Smooth muscle cell (in vitro differentiated cells): ENCODE results near the gene SCRT2. TPM values are rescaled to one million over a fixed set of nuclear protein-coding genes. Genes with fewer than 3 reads are reported as not detected.

ENCODE experiments used
- DNase-seq: peaks from one replicate; lab custom pipeline; 2025; ENCODE audit not compliant: unreplicated experiment; lab: John Stamatoyannopoulos, UW
- H2AFZ ChIP-seq: fragments of 200-600 bp; sonication (generic); 2 replicates; pipeline ENCODE4 v1.6.0; 2016; ENCODE audit warnings: antibody characterized with exemption, low read depth, mild to moderate bottlenecking
- H3F3A ChIP-seq: fragments of 200-600 bp; sonication (generic); 2 replicates; pipeline ENCODE4 v1.6.0; 2017; ENCODE audit warnings: antibody characterized with exemption, low read depth
- H3K27ac ChIP-seq: fragments of 200-600 bp; sonication (generic); 2 replicates; pipeline ENCODE4 v1.5.1; 2016; ENCODE audit warnings: low read depth, mild to moderate bottlenecking
- H3K27me3 ChIP-seq: fragments of 200-600 bp; sonication (generic); 2 replicates; pipeline ENCODE4 v1.6.1; 2016; ENCODE audit warnings: low read depth, mild to moderate bottlenecking
- H3K36me3 ChIP-seq: fragments of 200-600 bp; sonication (generic); 2 replicates; pipeline ENCODE4 v1.5.1; 2016; ENCODE audit warnings: low read depth
- H3K4me1 ChIP-seq: fragments of 200-600 bp; sonication (generic); 2 replicates; pipeline ENCODE4 v1.5.1; 2016; ENCODE audit warnings: low read depth
- H3K4me2 ChIP-seq: fragments of 200-600 bp; sonication (generic); 2 replicates; pipeline ENCODE4 v1.6.0; 2016; ENCODE audit warnings: mild to moderate bottlenecking
- H3K4me3 ChIP-seq: fragments of 200-600 bp; sonication (generic); 2 replicates; pipeline ENCODE4 v1.5.1; 2016; ENCODE audit warnings: mild to moderate bottlenecking
- H3K79me2 ChIP-seq: fragments of 200-600 bp; sonication (generic); 2 replicates; pipeline ENCODE4 v1.6.0; 2016; ENCODE audit warnings: low read depth, mild to moderate bottlenecking
- H3K9ac ChIP-seq: fragments of 200-600 bp; sonication (generic); 2 replicates; pipeline ENCODE4 v1.6.0; 2016; ENCODE audit warnings: low read depth
- H3K9me3 ChIP-seq: fragments of 200-600 bp; sonication (generic); replicated peaks from 2 replicates; pipeline ENCODE4 v1.5.1; 2016; ENCODE audit warnings: low read depth
- H4K20me1 ChIP-seq: fragments of 200-600 bp; sonication (generic); 2 replicates; pipeline ENCODE4 v1.6.0; 2016; ENCODE audit warnings: low read depth
- CTCF ChIP-seq: fragments of 200-600 bp; sonication (generic); IDR thresholded peaks from 2 replicates; pipeline ENCODE4 v1.5.1; 2017; ENCODE audit warnings: borderline replicate concordance, mild to moderate bottlenecking, antibody characterized with exemption; ENCODE audit not compliant: insufficient read depth, poor library complexity, severe bottlenecking
- WGBS: methylation state at CpG from one replicate; pipeline ENCODE4 v1.1.7; 2016; ENCODE audit warnings: low lambda C conversion rate; 5-methylcytosine and 5-hydroxymethylcytosine counted together
- polyA plus RNA-seq: library from polyadenylated mRNA; unstranded; fragments of >200 nt; fragmentation: Nextera tagmentation; extraction: Ambion mirVana; gene quantifications from 2 replicates; pipeline ENCODE4 v1.2.1, GENCODE V29; 2016
- total RNA-seq: library from RNA; depleted of rRNA; stranded (reverse); fragments of >200 nt; gene quantifications from 2 replicates; pipeline ENCODE4 v1.2.3, GENCODE V29; 2014

The SCRT2 gene
- total and polyA plus RNA-seq, 2 experiments from 2014 or later, result not detected

GRCh38 chr20:655726-656624 is 19.6 kb downstream of the SCRT2 start:
- no peak overlapping the region for H3K27ac ChIP-seq
- H3F3A ChIP-seq, result no peaks in the 10 kb centered on the region
- no peak overlapping the region for H3K9ac ChIP-seq
- 77% methylated on average over 11 of the region's 11 CpGs for WGBS
- peaks cover 11% of the 10 kb centered on the region for H3K4me1 ChIP-seq
- H2AFZ ChIP-seq, result no peak overlapping the region
- no peaks in the 10 kb centered on the region for H3K36me3 ChIP-seq
- peaks cover 16% of the 10 kb centered on the region for H4K20me1 ChIP-seq
- TF ChIP-seq CTCF, result no peak
- no peaks in the 10 kb centered on the region for H3K79me2 ChIP-seq
- no peaks in the 10 kb centered on the region for H3K9me3 ChIP-seq
- no peak overlapping the region for H3K4me2 ChIP-seq
- no peak for DNase-seq
- H3K27me3 ChIP-seq, result no peaks in the 10 kb centered on the region
- H3K4me3 ChIP-seq, result no peak overlapping the region

- H4K20me1 ChIP-seq, result peaks cover 23% of the 10 kb centered on the region
- H3K9ac ChIP-seq, result no peak overlapping the region
- DNase-seq, result no peak
- H3K9me3 ChIP-seq, result no peaks in the 10 kb centered on the region
- H3K4me1 ChIP-seq, result peaks cover 11% of the 10 kb centered on the region
- no peaks in the 10 kb centered on the region for H3K27me3 ChIP-seq
- WGBS, result 97% methylated on average over 3 of the region's 3 CpGs
- no peaks in the 10 kb centered on the region for H3K79me2 ChIP-seq
- H3K4me2 ChIP-seq, result no peak overlapping the region
- H3K4me3 ChIP-seq, result no peak overlapping the region
- no peak for TF ChIP-seq CTCF
- no peaks in the 10 kb centered on the region for H3F3A ChIP-seq
- H2AFZ ChIP-seq, result no peak overlapping the region
- H3K27ac ChIP-seq, result no peak overlapping the region
- no peaks in the 10 kb centered on the region for H3K36me3 ChIP-seq
Measured at GRCh38 chr20:654417-654750, 21.2 kb downstream of the SCRT2 start.

- no peak for TF ChIP-seq CTCF
- Histone ChIP-seq H3K4me2 (peak overlapping the region; percentile 95), H2AFZ (peak overlapping the region; percentile 46), H3K27ac (no peak overlapping the region), H3K36me3 (no peaks in the 10 kb centered on the region), H3F3A (no peaks in the 10 kb centered on the region), H3K27me3 (no peaks in the 10 kb centered on the region), H3K4me1 (peaks cover 11% of the 10 kb centered on the region), H3K79me2 (no peaks in the 10 kb centered on the region), H3K4me3 (peak overlapping the region; percentile 74), H4K20me1 (peaks cover 23% of the 10 kb centered on the region), H3K9me3 (no peaks in the 10 kb centered on the region), H3K9ac (peak overlapping the region; percentile 28)
- 36% methylated on average over 30 of the region's 31 CpGs for WGBS
- no peak for DNase-seq
Measured at GRCh38 chr20:653590-654416, 21.8 kb downstream of the SCRT2 start.
